ENCODE data around the gene GPX3.

The GPX3 gene

DNA sequence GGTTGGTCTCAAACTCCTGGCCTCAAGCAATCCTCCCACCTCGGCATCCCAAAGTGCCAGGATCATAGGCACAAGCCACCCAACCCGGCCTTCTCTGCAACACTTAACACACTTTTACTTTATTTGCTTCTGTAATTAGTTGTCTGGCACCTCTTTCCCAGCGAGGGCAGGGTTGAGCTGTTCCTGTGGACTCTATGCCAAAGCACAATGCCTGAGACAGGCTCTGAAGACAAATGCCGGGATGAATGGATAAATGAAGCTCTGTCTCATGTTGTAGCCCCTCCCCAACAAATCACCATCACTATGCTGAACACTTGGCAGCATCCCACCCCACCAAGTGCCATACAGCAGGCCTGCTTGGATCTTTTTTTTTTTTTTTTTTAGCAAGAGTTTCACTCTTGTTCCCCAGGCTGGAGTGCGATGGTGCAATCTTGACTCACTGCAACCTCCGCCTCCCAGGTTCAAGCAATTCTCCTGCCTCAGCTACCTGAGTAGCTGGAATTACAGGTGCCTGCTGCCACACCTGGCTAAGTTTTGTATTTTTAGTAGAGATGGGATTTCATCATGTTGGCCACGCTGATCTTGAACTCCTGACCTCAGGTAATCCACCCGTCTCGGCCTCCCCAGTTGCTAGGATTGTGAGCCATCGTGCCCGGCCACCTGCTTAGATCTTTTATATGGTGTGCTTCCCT is 21.3 kb downstream of the GPX3 start:
- TF ChIP-seq JUND (IDR thresholded peaks at IDR 0.05; ENCODE audit: low read depth), result no peak
- in situ Hi-C loops (cut with HindIII; ENCODE audit: low pct_unique_long_range_greater_than_20kb, low sequenced_read_pairs), result no loop called here
- no peak for DNase-seq (ENCODE audit: low read depth in 1 of 2, low spot score in 1 of 2)

DNA sequence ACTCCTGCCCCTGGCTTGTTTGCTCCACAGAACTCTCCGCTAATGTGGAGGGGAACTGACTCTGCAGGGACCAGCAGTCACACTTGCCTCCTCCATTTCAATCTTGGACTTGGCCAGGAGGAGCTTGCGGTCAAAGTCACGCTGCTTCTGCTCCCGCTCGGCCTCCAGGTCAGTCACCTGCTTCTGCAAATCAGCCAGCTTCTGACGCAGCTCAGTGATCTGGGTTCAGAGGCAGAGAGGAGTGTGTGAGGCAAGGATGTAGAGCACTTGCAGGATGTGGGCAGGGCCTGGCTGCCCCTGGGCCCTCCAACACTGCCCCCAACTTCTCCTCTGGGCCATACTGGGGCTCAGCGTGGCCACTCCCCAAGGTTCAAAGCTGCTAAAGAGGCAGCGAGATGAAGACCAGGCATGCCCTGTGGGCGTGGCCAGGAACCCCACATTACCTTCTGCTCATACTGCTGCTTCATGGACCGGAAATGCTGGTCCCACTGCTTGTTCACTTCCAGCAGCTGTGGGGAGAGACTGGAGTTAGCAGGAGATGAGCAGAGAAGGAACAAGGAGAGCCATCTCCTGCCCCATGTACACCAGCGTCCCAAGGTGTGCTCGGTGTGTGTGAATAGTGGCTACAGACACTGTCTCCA is 22.2 kb downstream of the GPX3 start:
- in situ Hi-C loops (cut with HindIII; ENCODE audit: low pct_unique_long_range_greater_than_20kb, low sequenced_read_pairs), result no loop called here
- no peak for TF ChIP-seq JUND (IDR thresholded peaks at IDR 0.05; ENCODE audit: low read depth)

DNA sequence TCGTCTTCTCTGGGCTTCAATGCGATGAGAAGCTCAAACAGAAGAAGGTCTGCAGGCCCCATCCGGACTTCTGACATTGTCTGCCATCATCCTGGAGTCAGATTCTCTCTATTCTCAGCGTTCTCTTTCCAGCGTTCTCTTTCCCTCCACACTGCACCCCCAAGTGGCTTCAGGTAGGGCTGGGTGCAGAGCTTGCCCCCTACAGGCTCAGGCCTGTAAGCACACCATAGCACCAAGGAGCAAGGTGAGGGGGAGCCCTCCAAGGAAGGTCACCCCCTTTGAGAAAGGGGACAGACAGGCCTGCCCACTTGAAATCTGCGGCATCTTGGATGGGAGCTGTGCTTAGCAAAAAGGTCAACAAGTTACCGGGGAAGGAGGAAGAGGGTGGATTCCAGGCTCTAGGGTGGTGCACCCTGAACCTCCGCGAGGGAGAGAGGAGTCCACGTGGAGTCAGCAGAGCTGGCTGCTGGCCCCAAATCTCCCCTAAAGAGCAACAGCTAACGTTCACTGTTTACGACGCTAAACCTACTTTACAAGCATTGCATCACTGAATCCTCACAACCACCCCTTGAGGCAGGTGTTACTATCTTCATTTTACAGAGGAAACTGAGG is 27.5 kb downstream of the GPX3 start:
- in situ Hi-C loops (cut with HindIII; ENCODE audit: low pct_unique_long_range_greater_than_20kb, low sequenced_read_pairs), result no loop called here
- DNase-seq (ENCODE audit: low read depth in 1 of 2, low spot score in 1 of 2), result peak in 1 of 2 experiments; percentile 53

More for the DNA sequence above, 22.2 kb downstream of the GPX3 start:
- DNase-seq (ENCODE audit: low read depth in 1 of 2, low spot score in 1 of 2), result no peak

DNA sequence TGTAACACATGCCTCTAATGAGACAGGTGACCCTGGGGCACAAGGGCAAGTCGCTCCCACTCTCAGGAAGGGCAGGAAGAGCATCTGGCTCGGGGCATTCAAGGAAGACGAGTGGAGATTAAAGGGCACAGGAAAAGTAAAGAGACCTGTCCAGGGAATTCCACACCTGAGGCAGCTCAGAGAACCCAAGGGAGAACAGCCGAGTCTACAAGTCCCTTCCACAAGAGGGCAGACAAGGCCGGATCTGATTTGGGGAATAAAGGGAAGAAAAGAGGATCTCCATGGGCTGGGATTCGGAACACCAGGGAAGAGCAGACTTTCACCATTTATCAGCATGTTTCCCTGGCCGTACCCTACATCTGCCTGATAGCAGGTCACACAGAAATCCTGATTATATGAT is 28.1 kb downstream of the GPX3 start:
- peak in 1 of 2 experiments; percentile 67 for DNase-seq (ENCODE audit: low read depth in 1 of 2, low spot score in 1 of 2)
- in situ Hi-C loops (cut with HindIII; ENCODE audit: low pct_unique_long_range_greater_than_20kb, low sequenced_read_pairs), result no loop called here
- TF ChIP-seq JUND (IDR thresholded peaks at IDR 0.05; ENCODE audit: low read depth), result no peak

More for the DNA sequence above, 27.5 kb downstream of the GPX3 start:
- no peak for TF ChIP-seq JUND (IDR thresholded peaks at IDR 0.05; ENCODE audit: low read depth)

DNA sequence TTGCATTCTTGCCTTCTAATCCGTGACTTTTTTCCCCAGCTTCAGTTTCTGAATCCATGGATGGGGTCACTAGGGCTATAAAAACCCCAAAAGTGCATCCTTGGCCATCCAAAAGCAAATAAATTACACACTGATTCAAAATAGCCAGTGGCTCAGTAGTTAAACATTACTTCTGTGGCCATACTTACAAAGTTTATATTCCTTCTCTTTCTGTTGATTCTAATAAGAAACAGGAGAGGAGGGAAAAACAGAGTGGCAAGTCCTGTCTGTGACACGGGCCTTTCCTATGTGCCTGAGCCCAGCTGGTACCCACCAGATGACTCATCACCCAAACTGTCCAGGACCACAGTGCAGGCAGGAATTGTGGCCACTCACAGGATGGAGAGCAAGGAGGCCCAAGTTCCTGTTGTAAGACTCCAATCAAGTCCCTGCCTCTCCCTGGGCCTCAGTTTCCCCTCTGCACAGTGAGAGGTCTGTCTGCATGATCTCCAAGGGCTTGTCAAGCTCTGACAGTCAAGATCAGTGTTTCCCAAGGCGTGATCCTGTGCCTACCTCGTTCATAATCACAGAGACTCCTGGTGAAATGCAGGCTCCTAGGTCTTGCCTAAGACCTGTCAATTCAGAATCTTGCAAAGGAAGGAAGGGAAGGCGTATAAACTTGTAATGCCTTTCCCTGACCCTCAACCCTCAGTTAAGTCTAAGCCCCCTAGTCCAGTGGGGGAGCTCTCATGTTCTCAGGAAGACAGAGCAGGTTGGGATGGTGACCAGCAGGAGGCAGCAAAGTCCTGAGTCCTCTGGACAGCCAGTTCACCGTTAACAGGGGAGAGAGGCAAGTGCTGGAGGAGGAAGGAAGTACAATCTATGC is 30.9 kb downstream of the GPX3 start:
- DNase-seq (ENCODE audit: low read depth in 1 of 2, low spot score in 1 of 2), result peak; percentile 77 to 82
- no peak for TF ChIP-seq JUND (IDR thresholded peaks at IDR 0.05; ENCODE audit: low read depth)
- in situ Hi-C loops (cut with HindIII; ENCODE audit: low pct_unique_long_range_greater_than_20kb, low sequenced_read_pairs), result no loop called here

DNA sequence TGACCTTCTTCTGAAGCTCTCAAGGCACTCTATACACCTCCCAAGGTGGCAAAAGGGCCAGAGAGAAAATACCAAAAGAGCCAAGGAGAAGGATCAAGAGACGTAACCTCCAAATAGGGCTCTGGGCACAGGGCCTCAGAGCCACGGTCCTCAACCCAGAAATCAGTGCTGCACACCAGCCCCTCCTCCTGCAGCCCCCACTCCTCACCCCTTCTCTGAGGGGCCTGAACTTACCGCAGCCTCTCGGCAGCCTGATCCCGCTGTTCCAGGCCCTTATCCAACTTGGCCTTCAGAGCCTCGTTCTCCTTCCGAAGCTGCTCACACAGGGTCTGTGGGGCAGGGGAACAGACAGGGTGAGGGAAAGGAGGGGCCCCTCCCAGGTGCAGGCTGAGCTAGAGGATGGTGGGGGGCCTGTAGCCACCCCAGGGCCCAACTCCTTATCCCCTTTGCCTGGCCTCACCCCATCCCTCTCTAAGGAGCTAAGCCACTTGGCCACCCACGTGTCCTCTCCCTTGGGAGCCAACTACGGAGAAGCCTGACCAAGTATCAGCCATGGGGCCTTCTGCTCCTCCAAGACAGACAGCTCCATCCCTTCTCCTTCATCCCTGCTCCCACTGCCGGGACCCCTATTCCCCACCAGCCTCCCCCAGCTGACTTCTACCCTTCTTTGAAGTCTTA is 31.7 kb downstream of the GPX3 start:
- no peak for TF ChIP-seq JUND (IDR thresholded peaks at IDR 0.05; ENCODE audit: low read depth)
- no peak for DNase-seq (ENCODE audit: low read depth in 1 of 2, low spot score in 1 of 2)
- in situ Hi-C loops (cut with HindIII; ENCODE audit: low pct_unique_long_range_greater_than_20kb, low sequenced_read_pairs), result no loop called here

DNA sequence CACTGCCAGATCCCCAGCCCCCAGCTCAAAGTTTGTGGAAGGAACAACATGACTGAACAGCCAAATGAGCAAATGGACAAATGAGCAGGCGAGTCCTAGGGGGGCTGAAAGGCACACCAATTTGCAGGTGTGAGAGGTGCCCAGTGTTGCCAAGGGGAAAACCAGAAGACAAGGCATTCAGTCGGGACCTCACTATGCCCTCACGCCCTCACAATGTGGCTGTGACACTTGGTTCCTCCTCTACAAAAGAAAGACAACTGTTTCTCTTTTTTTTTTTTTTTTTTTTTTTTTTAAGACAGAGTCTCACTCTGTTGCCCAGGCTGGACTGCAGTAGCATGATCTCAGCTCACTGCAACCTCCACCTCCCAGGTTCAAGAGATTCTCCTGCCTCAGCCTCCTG is 32.4 kb downstream of the GPX3 start:
- no peak for TF ChIP-seq JUND (IDR thresholded peaks at IDR 0.05; ENCODE audit: low read depth)
- DNase-seq (ENCODE audit: low read depth in 1 of 2, low spot score in 1 of 2), result no peak
- in situ Hi-C loops (cut with HindIII; ENCODE audit: low pct_unique_long_range_greater_than_20kb, low sequenced_read_pairs), result no loop called here

DNA sequence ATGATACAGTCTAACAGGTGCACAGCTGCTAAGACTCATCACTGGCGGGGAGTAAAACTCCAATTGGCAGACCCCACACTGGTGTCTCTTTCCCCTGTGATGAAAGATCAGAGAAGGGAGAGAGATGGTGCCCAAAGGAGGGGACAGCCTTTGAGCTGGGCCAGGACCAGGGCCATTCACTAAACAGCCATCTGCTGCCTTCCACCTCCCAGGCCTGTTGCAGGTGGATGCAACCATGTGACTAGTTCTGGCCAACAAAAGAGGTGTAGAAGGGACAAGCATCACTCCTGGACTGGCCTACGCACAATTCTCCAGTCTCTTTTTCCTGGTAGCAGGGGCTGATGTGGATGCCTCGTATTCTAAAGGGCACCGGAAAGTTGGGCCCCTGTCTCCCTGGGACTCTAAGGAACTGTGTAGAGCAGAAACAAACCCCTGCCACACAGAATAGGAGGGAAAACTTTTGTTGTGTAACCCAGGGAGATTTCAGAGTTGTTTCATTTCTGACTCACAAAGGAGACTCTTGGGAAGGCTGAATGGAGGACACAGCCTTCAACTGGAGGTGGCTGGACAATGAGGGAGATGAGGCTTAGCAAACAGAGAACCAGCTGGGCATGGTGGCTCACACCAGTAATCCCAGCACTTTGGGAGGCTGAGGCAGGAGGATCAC is 33.5 kb downstream of the GPX3 start:
- no peak for TF ChIP-seq JUND (IDR thresholded peaks at IDR 0.05; ENCODE audit: low read depth)
- in situ Hi-C loops (cut with HindIII; ENCODE audit: low pct_unique_long_range_greater_than_20kb, low sequenced_read_pairs), result no loop called here
- DNase-seq (ENCODE audit: low read depth in 1 of 2, low spot score in 1 of 2), result no peak

DNA sequence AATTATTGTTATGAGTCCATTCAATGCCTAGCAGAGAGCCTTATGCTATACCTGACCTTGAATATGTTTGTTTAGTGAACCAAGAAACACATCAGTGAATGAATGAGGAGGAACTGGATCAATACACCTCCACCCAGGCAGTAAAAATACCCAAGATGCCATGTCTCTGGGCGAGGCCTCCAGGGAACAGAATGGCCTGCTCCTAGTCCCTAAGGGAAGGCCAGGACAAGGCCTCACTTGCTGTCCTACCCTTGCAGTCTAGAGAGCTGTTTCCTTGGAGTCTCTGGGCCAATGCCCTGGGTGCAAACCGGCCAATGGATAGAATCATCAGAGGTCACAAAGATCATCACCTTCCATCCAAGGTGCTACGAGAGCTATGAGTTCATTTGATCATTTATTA is 34.3 kb downstream of the GPX3 start:
- no peak for DNase-seq (ENCODE audit: low read depth in 1 of 2, low spot score in 1 of 2)
- TF ChIP-seq JUND (IDR thresholded peaks at IDR 0.05; ENCODE audit: low read depth), result no peak
- in situ Hi-C loops (cut with HindIII; ENCODE audit: low pct_unique_long_range_greater_than_20kb, low sequenced_read_pairs), result no loop called here

DNA sequence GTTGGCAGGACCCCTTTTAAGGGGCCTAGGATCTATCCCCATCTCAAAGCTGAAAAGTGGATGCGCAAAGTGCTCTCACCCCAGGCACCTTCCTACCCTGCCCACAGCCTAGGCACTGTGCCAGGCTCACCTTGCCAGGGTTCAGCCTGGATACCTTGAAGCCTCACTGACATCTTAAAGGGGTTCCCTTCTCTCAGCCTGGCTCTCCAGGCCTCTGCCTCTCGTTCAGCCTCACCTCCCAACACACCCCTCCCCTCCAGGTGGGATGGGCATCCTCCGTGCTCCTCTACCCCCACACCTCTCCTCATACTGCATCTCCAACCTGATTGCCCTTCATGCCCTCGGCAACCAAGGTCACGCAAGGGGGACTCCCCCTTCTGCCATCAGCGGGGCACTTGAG is 34.9 kb downstream of the GPX3 start:
- no peak for TF ChIP-seq JUND (IDR thresholded peaks at IDR 0.05; ENCODE audit: low read depth)
- in situ Hi-C loops (cut with HindIII; ENCODE audit: low pct_unique_long_range_greater_than_20kb, low sequenced_read_pairs), result no loop called here

DNA sequence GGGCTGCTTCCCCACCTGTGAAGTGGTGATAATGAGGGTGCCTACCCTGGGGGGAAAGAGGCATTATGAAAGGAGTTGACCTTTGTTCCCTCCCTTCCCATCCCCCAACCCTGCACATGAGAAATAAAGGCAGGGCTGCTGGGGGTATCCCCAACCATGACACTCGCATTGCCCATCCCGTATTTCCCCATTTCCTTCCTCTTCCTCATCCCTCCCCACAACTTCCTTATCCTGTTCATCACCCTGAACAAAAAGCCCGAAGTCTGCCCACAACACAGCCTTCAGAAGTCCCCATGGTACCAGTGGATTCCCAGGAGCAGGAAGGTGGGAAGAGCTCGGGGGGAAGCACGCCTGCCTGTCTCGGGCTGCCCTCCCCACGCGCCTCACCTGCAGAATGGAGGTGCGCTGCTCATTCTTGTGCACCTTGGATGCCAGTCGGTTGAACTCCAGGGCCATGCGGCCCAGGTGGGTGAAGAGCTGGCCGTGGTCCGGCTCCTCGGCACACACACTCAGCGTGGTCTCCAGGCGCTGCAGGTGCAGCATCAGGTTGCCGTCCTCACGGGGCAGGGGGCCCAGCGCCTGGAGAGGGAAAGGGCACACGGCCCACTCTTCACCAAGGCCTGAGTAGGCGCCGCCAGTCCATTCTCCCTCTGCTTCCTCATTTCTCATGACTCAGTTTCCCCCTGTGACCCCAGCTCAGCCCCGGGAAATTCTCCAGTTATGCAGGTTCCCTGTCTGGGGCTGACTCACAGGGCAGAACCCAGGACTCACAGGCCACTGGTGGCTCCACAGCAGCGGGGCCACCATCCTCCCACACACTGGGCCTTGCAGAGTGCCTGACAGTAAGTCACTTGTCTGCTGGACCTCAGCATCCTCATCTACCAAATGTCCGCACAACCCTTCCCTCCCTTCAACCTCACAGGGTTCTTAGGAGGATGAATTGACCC is 36.3 kb downstream of the GPX3 start:
- DNase-seq (ENCODE audit: low read depth in 1 of 2, low spot score in 1 of 2), result no peak
- in situ Hi-C loops (cut with HindIII; ENCODE audit: low pct_unique_long_range_greater_than_20kb, low sequenced_read_pairs), result no loop called here
- no peak for TF ChIP-seq JUND (IDR thresholded peaks at IDR 0.05; ENCODE audit: low read depth)

More for the DNA sequence above, 34.9 kb downstream of the GPX3 start:
- DNase-seq (ENCODE audit: low read depth in 1 of 2, low spot score in 1 of 2), result no peak

Data from T47D (cell line).